Natural killer cell (primary cell): Measurements from ENCODE around the gene FBXW2. TPM values are rescaled to one million over a fixed set of nuclear protein-coding genes. Genes with fewer than 3 reads are reported as not detected.

Experiments
- ATAC-seq, 3 donors: fragments of 150-1000 bp in 2 of 3; fragments of 200-7000 bp in 1 of 3; cut with Tn5 transposase; 1 replicate in 1 of 3; 2 replicates in 2 of 3; pipeline ENCODE4 v1.10.0; 2021; ENCODE audit warnings: mild to moderate bottlenecking in 2 of 3, moderate library complexity in 2 of 3
- DNase-seq, 2 donors: peaks; one replicate each; pipeline versions ENCODE4 v3.0.0 to v3.0.0-alpha.2; 2013 to 2021; ENCODE audit warnings: mixed read lengths in 1 of 2
- H3K27ac ChIP-seq: one replicate; pipeline ENCODE4 v1.5.1; 2013; ENCODE audit warnings: mild to moderate bottlenecking, low read length
- H3K27me3 ChIP-seq: one replicate; pipeline ENCODE4 v1.6.1; 2013; ENCODE audit warnings: low read length; ENCODE audit not compliant: control insufficient read depth, insufficient read depth
- H3K36me3 ChIP-seq: one replicate; pipeline ENCODE4 v1.6.1; 2013; ENCODE audit warnings: low read length; ENCODE audit not compliant: control insufficient read depth, insufficient read depth
- H3K4me1 ChIP-seq: one replicate; pipeline ENCODE4 v1.6.1; 2013; ENCODE audit warnings: low read length; ENCODE audit not compliant: control insufficient read depth, insufficient read depth
- H3K4me3 ChIP-seq: one replicate; pipeline ENCODE4 v1.5.1; 2013; ENCODE audit warnings: low read length
- H3K9me3 ChIP-seq: one replicate; pipeline ENCODE4 v1.6.1; 2013; ENCODE audit warnings: low read length; ENCODE audit not compliant: control insufficient read depth, insufficient read depth
- H3K27ac Mint-ChIP-seq, 2 donors: one replicate each; pipeline ENCODE4 v1.8.0; 2022; ENCODE audit warnings: mild to moderate bottlenecking in 2 of 2, mixed read lengths in 2 of 2, moderate library complexity in 1 of 2
- H3K27me3 Mint-ChIP-seq, 2 donors: one replicate each; pipeline ENCODE4 v1.8.0; 2022; ENCODE audit warnings: low read depth in 2 of 2, mixed read lengths in 2 of 2
- H3K36me3 Mint-ChIP-seq: one replicate; pipeline ENCODE4 v1.8.0; 2022; ENCODE audit warnings: mixed read lengths
- H3K4me1 Mint-ChIP-seq, 2 donors: one replicate each; pipeline ENCODE4 v1.8.0; 2022; ENCODE audit warnings: mixed read lengths in 2 of 2
- H3K4me3 Mint-ChIP-seq: one replicate; pipeline ENCODE4 v1.8.0; 2022; ENCODE audit warnings: mild to moderate bottlenecking, moderate library complexity, mixed read lengths
- H3K9me3 Mint-ChIP-seq, 2 donors: one replicate each; pipeline ENCODE4 v1.8.0; 2022; ENCODE audit warnings: mixed read lengths in 2 of 2
- CTCF ChIP-seq: fragments of 200-600 bp; IDR thresholded peaks from one replicate; pipeline ENCODE4 v1.8.0; 2022; ENCODE audit warnings: antibody characterized with exemption
- WGBS: methylation state at CpG from one replicate; pipeline ENCODE4 v1.1.7; 2013; ENCODE audit warnings: missing lambda C conversion rate; ENCODE audit not compliant: insufficient coverage; 5-methylcytosine and 5-hydroxymethylcytosine counted together
- intact Hi-C: fragments of 100-400 bp; cut with micrococcal nuclease; formaldehyde crosslinking; loops from one replicate; pipeline ENCODE4 v1.14.2; 2022
- total RNA-seq, 4 donors: library from RNA; stranded (reverse); fragments of 120-200 nt in 1 of 4; gene quantifications; one replicate each; pipeline versions ENCODE4 v1.2.3 to v1.2.4, GENCODE V29; 2013 to 2022

FBXW2 gene
- total RNA-seq, 3 donors from 2014 or later (not counting 1 experiment from before 2014, with no cell fraction given), result 88.3 to 122 (median 92.6) TPM

GRCh38 chr9:120740132-120740531, 53.1 kb downstream of the FBXW2 start:
- no peaks in the 10 kb centered on the region for H3K9me3 Mint-ChIP-seq
- peaks cover 1% of the 10 kb centered on the region for H3K4me1 ChIP-seq
- H3K27ac ChIP-seq, result no peak overlapping the region
- no peaks in the 10 kb centered on the region for H3K36me3 Mint-ChIP-seq
- no peaks in the 10 kb centered on the region for H3K4me1 Mint-ChIP-seq
- no peak overlapping the region for H3K4me3 ChIP-seq
- no peak for ATAC-seq
- no peaks in the 10 kb centered on the region for H3K9me3 ChIP-seq
- H3K27me3 ChIP-seq, result no peaks in the 10 kb centered on the region
- intact Hi-C loops, result no loop called here
- no peaks in the 10 kb centered on the region for H3K36me3 ChIP-seq
- no peak overlapping the region for H3K27ac Mint-ChIP-seq
- H3K27me3 Mint-ChIP-seq, result no peaks in the 10 kb centered on the region
- H3K4me3 Mint-ChIP-seq, result no peak overlapping the region
- DNase-seq, result no peak
- TF ChIP-seq CTCF, result no peak

- no peak overlapping the region for H3K27ac Mint-ChIP-seq
- H3K27ac ChIP-seq, result no peak overlapping the region
- 94% methylated on average over 5 of the region's 5 CpGs for WGBS
Measured at GRCh38 chr9:120737416-120738165, 55.6 kb downstream of the FBXW2 start.

GRCh38 chr9:120736881-120737280, 56.3 kb downstream of the FBXW2 start:
- no peaks in the 10 kb centered on the region for H3K9me3 Mint-ChIP-seq
- H3K36me3 Mint-ChIP-seq, result no peaks in the 10 kb centered on the region
- ATAC-seq (no peak), DNase-seq (no peak)
- Histone ChIP-seq H3K27ac (no peak overlapping the region), H3K9me3 (no peaks in the 10 kb centered on the region), H3K36me3 (no peaks in the 10 kb centered on the region), H3K4me1 (peaks cover 5% of the 10 kb centered on the region), H3K27me3 (no peaks in the 10 kb centered on the region), H3K4me3 (no peak overlapping the region)
- H3K4me1 Mint-ChIP-seq, result no peaks in the 10 kb centered on the region
- intact Hi-C loops, result no loop called here
- H3K27ac Mint-ChIP-seq, result no peak overlapping the region
- H3K27me3 Mint-ChIP-seq, result no peaks in the 10 kb centered on the region
- no CpG with 5 or more reads among the region's 2 CpGs for WGBS
- TF ChIP-seq CTCF, result no peak
- no peak overlapping the region for H3K4me3 Mint-ChIP-seq

More at GRCh38 chr9:120737416-120738165, 55.6 kb downstream of the FBXW2 start:
- no peaks in the 10 kb centered on the region for H3K9me3 Mint-ChIP-seq
- Histone ChIP-seq H3K36me3 (no peaks in the 10 kb centered on the region), H3K27me3 (no peaks in the 10 kb centered on the region), H3K4me1 (peaks cover 5% of the 10 kb centered on the region), H3K9me3 (no peaks in the 10 kb centered on the region), H3K4me3 (no peak overlapping the region)
- H3K27me3 Mint-ChIP-seq, result no peaks in the 10 kb centered on the region
- no peaks in the 10 kb centered on the region for H3K36me3 Mint-ChIP-seq
- DNase-seq (no peak), ATAC-seq (no peak)
- no peak for TF ChIP-seq CTCF
- no peaks in the 10 kb centered on the region for H3K4me1 Mint-ChIP-seq
- H3K4me3 Mint-ChIP-seq, result no peak overlapping the region
- intact Hi-C loops, result no loop called here
